Testis (tissue), 2 donors: ENCODE measurements around the gene PLCZ1.

Experiments
- POLR2A ChIP-seq: fragments of 450-650 bp; IDR thresholded peaks from one replicate; pipeline ENCODE4 v1.6.1; 2017; ENCODE audit warnings: antibody characterized with exemption, mild to moderate bottlenecking, moderate library complexity
- TF ChIP-seq, protein P1 (sequence below), 3 experiments: fragments of 450-650 bp in 2 of 3; fragments of 200-600 bp in 1 of 3; sonication (generic) in 1 of 3; IDR thresholded peaks; one replicate each; pipeline ENCODE4 v1.5.1; 2016 to 2019; ENCODE audit warnings: antibody characterized with exemption in 3 of 3, mild to moderate bottlenecking in 2 of 3, moderate library complexity in 1 of 3

DNA sequence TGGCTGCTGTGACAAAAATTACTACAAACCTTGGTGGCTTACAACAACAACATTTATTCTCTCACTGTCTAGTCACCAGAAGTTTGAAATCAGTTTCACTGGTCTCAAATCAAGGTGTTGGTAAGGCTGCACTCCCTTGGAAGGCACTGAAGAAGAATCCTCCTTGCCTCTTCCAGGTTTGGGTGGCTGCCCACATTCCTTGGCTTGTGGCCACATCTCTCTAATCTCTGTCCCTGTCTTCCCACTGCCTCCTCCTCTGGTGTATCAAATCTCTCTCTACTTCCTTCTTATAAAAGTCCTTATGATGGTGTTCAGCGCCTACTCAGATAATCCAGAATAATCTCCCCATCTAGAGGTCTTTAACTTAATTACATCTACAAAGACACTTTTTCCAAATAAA is 31.0 kb downstream of the PLCZ1 start:
- TF ChIP-seq, protein P1, sequence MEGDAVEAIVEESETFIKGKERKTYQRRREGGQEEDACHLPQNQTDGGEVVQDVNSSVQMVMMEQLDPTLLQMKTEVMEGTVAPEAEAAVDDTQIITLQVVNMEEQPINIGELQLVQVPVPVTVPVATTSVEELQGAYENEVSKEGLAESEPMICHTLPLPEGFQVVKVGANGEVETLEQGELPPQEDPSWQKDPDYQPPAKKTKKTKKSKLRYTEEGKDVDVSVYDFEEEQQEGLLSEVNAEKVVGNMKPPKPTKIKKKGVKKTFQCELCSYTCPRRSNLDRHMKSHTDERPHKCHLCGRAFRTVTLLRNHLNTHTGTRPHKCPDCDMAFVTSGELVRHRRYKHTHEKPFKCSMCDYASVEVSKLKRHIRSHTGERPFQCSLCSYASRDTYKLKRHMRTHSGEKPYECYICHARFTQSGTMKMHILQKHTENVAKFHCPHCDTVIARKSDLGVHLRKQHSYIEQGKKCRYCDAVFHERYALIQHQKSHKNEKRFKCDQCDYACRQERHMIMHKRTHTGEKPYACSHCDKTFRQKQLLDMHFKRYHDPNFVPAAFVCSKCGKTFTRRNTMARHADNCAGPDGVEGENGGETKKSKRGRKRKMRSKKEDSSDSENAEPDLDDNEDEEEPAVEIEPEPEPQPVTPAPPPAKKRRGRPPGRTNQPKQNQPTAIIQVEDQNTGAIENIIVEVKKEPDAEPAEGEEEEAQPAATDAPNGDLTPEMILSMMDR (IDR thresholded peaks at IDR 0.05): no peak
- TF ChIP-seq POLR2A: no peak
